Endothelial cell of umbilical vein (primary cell): Measurements from ENCODE around the gene PPP1R18. TPM values are rescaled to one million over a fixed set of nuclear protein-coding genes. Genes with fewer than 3 reads are reported as not detected.

ENCODE experiments used
- BruUV-seq: library from RNA; stranded (reverse); fragments of 400-500 nt; replicated peaks from 2 replicates; lab custom pipeline; 2021; lab: Mats Ljungman, UMichigan
- CTCF ChIA-PET: fragments of 300-600, 350-600 bp; sonication (Branson Sonifier 250); formaldehyde crosslinking; loops from one replicate; lab custom pipeline; 2021; ENCODE audit warnings: antibody characterized with exemption, inconsistent platforms; lab: Charles Lee
- POLR2A ChIA-PET: fragments of 300-600, 350-600 bp; sonication (Branson Sonifier 250); formaldehyde crosslinking; loops from one replicate; lab custom pipeline; 2021; ENCODE audit warnings: antibody characterized with exemption, inconsistent platforms; lab: Charles Lee
- DNase-seq: peaks from one replicate; pipeline ENCODE4 v3.0.0-alpha.2; 2011; ENCODE audit warnings: low read depth, low spot score
- FAIRE-seq: peaks from 2 replicates; lab custom pipeline; 2011; peaks lifted over from hg19 to GRCh38; lab: Jason Lieb, UNC
- H2AFZ ChIP-seq: 2 replicates; pipeline ENCODE4 v1.6.0; 2012; ENCODE audit warnings: low read depth, low read length, control low read depth, inconsistent platforms
- H3K27ac ChIP-seq: 2 replicates; pipeline ENCODE4 v1.5.1; 2011; ENCODE audit warnings: low read depth, mild to moderate bottlenecking, control low read depth, low read length, moderate library complexity; ENCODE audit not compliant: insufficient read depth
- H3K27me3 ChIP-seq, 2 experiments: 2 replicates each; pipeline versions ENCODE4 v1.6.0 to v1.6.1; 2011; ENCODE audit warnings: low read length in 2 of 2, mixed read lengths in 1 of 2; ENCODE audit not compliant: control insufficient read depth in 2 of 2, insufficient read depth in 2 of 2
- H3K36me3 ChIP-seq, 2 experiments: 2 replicates in 1 of 2; 3 replicates in 1 of 2; pipeline ENCODE4 v1.5.1; 2011; ENCODE audit warnings: low read length in 2 of 2, mild to moderate bottlenecking in 1 of 2, moderate library complexity in 1 of 2; ENCODE audit not compliant: control insufficient read depth in 2 of 2, insufficient read depth in 2 of 2; ENCODE audit errors: extremely low read depth in 1 of 2
- H3K4me1 ChIP-seq: 3 replicates; pipeline ENCODE4 v1.5.1; 2011; ENCODE audit warnings: mild to moderate bottlenecking, low read length; ENCODE audit not compliant: control insufficient read depth, insufficient read depth; ENCODE audit errors: extremely low read depth
- H3K4me2 ChIP-seq: 2 replicates; pipeline ENCODE4 v1.6.1; 2011; ENCODE audit warnings: low read length, control low read depth, mixed read lengths; ENCODE audit not compliant: insufficient read depth
- H3K4me3 ChIP-seq, 3 experiments: fragments of 200-600 bp in 1 of 3; sonication (generic), shearing (Covaris generic) in 1 of 3; replicated peaks in 1 of 3; 2 replicates each; pipeline ENCODE4 v1.5.1; 2011 to 2016; ENCODE audit warnings: control low read depth in 3 of 3, low read length in 3 of 3, mild to moderate bottlenecking in 2 of 3, inconsistent platforms in 1 of 3, low read depth in 1 of 3, moderate library complexity in 1 of 3; ENCODE audit not compliant: insufficient read depth in 1 of 3
- H3K79me2 ChIP-seq: 2 replicates; pipeline ENCODE4 v1.6.0; 2012; ENCODE audit warnings: low read length, inconsistent platforms; ENCODE audit not compliant: control insufficient read depth, insufficient read depth
- H3K9ac ChIP-seq: replicated peaks from 2 replicates; pipeline ENCODE3; 2011; ENCODE audit warnings: low read length, control low read depth; ENCODE audit not compliant: insufficient read depth; ENCODE audit errors: extremely low read depth
- H3K9me1 ChIP-seq: replicated peaks from 3 replicates; pipeline ENCODE4 v1.6.0; 2011; ENCODE audit warnings: mild to moderate bottlenecking, low read length; ENCODE audit not compliant: control insufficient read depth, insufficient read depth; ENCODE audit errors: extremely low read depth
- H3K9me3 ChIP-seq: replicated peaks from 2 replicates; pipeline ENCODE4 v1.5.1; 2012; ENCODE audit warnings: low read length, inconsistent platforms; ENCODE audit not compliant: control insufficient read depth, insufficient read depth
- H4K20me1 ChIP-seq: replicated peaks from 2 replicates; pipeline ENCODE3; 2011; ENCODE audit warnings: mild to moderate bottlenecking, low read length; ENCODE audit not compliant: control insufficient read depth, insufficient read depth; ENCODE audit errors: extremely low read depth
- EZH2 ChIP-seq: IDR thresholded peaks from 2 replicates; pipeline ENCODE4 v1.6.1; 2012; ENCODE audit warnings: borderline replicate concordance, low read depth, mild to moderate bottlenecking, moderate library complexity, low read length, inconsistent platforms; ENCODE audit not compliant: severe bottlenecking
- FOS ChIP-seq: IDR thresholded peaks from 2 replicates; pipeline ENCODE4 v1.6.1; 2011; ENCODE audit warnings: mild to moderate bottlenecking, low read length, moderate library complexity, borderline replicate concordance; ENCODE audit not compliant: insufficient read depth
- POLR2A ChIP-seq: IDR thresholded peaks from 2 replicates; pipeline ENCODE4 v1.6.1; 2012; ENCODE audit warnings: low read depth, mild to moderate bottlenecking, control low read depth, low read length
- POLR2AphosphoS5 ChIP-seq: IDR thresholded peaks from 2 replicates; pipeline ENCODE4 v1.6.1; 2012; ENCODE audit warnings: low read depth, mild to moderate bottlenecking, control low read depth, low read length, moderate library complexity; ENCODE audit not compliant: insufficient read depth
- dilution Hi-C: fragments of 300-500 bp; cut with MboI; formaldehyde crosslinking; loops from one replicate; pipeline ENCODE4 v1.15.0; 2019; ENCODE audit warnings: low sequenced_read_pairs; ENCODE audit not compliant: extremely low pct_ligation_motif_present
- intact Hi-C: fragments of 100-400 bp; cut with micrococcal nuclease; formaldehyde crosslinking; loops from one replicate; pipeline ENCODE4 v1.10.0; 2022
- polyA plus RNA-seq, 4 experiments: library from polyadenylated mRNA; depleted of rRNA in 3 of 4; stranded (reverse) in 3 of 4; unstranded in 1 of 4; fragments of >200 nt; gene quantifications; 2 replicates each; pipeline versions ENCODE4 v1.2.1 to v1.2.3, GENCODE V29; 2011 to 2012; ENCODE audit warnings: missing spikeins in 1 of 4
- total RNA-seq: library from RNA; stranded (reverse); gene quantifications from 2 replicates; pipeline ENCODE4 v1.2.3, GENCODE V29; 2021
- TF ChIP-seq, protein P1 (sequence below): IDR thresholded peaks from 2 replicates; pipeline ENCODE4 v1.6.1; 2011; ENCODE audit not compliant: insufficient read depth, insufficient read length

PPP1R18 gene
- total and polyA plus RNA-seq, 2 donors (not counting 3 experiments of a cell fraction or from before 2014, with no cell fraction given) = 136 to 173 TPM

DNA sequence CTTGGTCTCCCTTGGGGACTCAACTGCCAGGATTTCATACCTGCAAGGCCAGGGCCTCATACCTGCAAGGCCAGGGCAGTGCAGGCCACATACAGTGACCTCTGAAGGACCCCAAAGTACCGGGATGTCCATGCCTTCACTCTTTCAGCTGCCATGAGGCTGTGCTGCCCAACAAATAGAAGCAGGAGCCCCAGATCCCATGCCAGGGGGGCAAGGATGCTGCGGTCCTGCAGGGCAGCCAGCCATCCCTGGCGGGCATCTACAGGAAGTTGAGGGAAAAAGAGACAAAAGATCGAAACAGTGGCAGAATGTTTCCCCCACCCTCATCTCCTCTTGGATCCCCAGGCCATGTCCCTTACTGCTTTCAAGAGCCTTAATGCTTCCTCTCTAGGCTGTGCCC is 3.5 kb upstream of the PPP1R18 start:
- Histone ChIP-seq H3K27me3 (no peaks in the 10 kb centered on the region), H3K9ac (peak overlapping the region; percentile 61), H3K27ac (peak overlapping the region; percentile 54), H3K4me3 (peak overlapping the region in 2 of 3 experiments; percentile 72 to 78), H3K79me2 (peaks cover 38% of the 10 kb centered on the region), H3K9me3 (no peaks in the 10 kb centered on the region), H3K4me1 (peaks cover 29% of the 10 kb centered on the region), H4K20me1 (no peaks in the 10 kb centered on the region), H2AFZ (no peak overlapping the region), H3K36me3 (no peaks in the 10 kb centered on the region), H3K4me2 (peak overlapping the region; percentile 78), H3K9me1 (no peaks in the 10 kb centered on the region)
- TF ChIP-seq FOS (no peak), EZH2 (no peak), POLR2A (peak; percentile 34)
- TF ChIP-seq, protein P1, sequence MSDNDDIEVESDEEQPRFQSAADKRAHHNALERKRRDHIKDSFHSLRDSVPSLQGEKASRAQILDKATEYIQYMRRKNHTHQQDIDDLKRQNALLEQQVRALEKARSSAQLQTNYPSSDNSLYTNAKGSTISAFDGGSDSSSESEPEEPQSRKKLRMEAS = no peak
- dilution Hi-C loops = no loop called here
- intact Hi-C loops = no loop called here
- DNase-seq (no peak), FAIRE-seq (peak; percentile 84)
- CTCF ChIA-PET = interaction anchor here (1.4 to 2.5 kb wide), 5 partner anchors 11 to 41 kb away, joined by 3 to 19 read pairs (median 9); partner anchors contain the start of genes DHX16 and MDC1
- POLR2A ChIA-PET = interaction anchor here (1.1 to 1.8 kb wide), 3 partner anchors 27 to 31 kb away, joined by 3 to 4 read pairs (median 4); partner anchors contain the start of gene MDC1
- no TSS peak for BruUV-seq

DNA sequence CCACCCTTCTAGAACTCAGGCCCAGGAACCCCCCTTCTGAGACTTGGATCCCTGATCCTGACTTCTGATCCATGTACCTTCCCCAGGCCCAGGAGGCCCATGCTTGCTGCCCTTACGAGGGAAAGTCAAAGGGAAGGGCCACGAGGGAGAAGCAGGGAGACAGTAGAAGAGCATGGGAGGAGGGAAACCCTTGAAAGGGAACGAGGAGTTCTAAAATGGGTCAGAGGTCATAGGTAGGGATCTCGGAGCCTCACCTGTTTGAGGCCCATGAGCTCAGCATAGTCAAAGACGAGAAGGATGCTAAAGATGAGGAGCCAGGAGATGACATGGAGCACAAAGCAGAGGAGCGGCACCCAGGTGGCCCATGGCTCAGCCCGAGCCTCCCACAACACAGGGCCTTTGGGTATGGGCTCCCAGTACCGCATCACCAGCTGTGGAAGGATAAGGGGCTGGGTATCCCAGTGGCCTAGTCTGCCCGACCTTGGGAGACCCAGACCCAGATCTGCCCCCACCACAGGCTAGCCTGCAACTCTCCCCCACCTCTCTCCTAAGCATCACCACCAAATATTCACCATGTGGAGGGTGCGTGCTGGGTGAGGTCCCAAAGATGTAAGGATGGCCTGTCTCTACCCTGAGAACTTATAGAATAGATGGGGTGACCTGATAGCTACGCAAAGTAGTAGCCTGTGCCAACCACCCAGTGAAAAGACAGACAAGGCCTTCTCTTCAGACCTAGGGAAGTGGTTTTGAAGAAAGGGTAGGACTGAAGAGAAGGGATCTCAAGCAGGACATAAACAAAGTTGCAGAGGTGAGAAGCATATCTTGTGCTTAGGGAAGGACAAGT is 2.8 kb upstream of the PPP1R18 start:
- peak overlapping the region; percentile 78 for H3K4me2 ChIP-seq
- FAIRE-seq = no peak
- ChIA-PET POLR2A (interaction anchor here (1.2 kb wide), 1 partner anchor 30 kb away, joined by 4 read pairs; no protein-coding TSS in a partner anchor), CTCF (interaction anchor here (1.5 to 2.5 kb wide), 5 partner anchors 10 to 42 kb away, joined by 4 to 32 read pairs (median 9); partner anchors contain the start of gene DHX16)
- dilution Hi-C loops (no loop called here), intact Hi-C loops (no loop called here)
- no peaks in the 10 kb centered on the region for H3K27me3 ChIP-seq
- peaks cover 45% of the 10 kb centered on the region for H3K79me2 ChIP-seq
- BruUV-seq = no TSS peak
- H3K27ac ChIP-seq = no peak overlapping the region
- TF ChIP-seq POLR2A (peak; percentile 4), POLR2AphosphoS5 (no peak)
- TF ChIP-seq, protein P1 = no peak
- no peaks in the 10 kb centered on the region for H3K9me1 ChIP-seq
- H4K20me1 ChIP-seq = no peaks in the 10 kb centered on the region
- no peak overlapping the region for H3K4me3 ChIP-seq
- H3K9me3 ChIP-seq = no peaks in the 10 kb centered on the region
- H3K36me3 ChIP-seq = no peaks in the 10 kb centered on the region
- no peak overlapping the region for H2AFZ ChIP-seq
- peaks cover 31% of the 10 kb centered on the region for H3K4me1 ChIP-seq
- no peak overlapping the region for H3K9ac ChIP-seq
- no peak for DNase-seq
